AG10803 (cell line): ENCODE measurements around the gene BCR.

Source experiments
- DNase-seq: peaks from one replicate; pipeline ENCODE4 v3.0.0; 2010; ENCODE audit warnings: low read depth
- H3K4me3 ChIP-seq: 2 replicates; pipeline ENCODE4 v1.5.1; 2011; ENCODE audit warnings: mild to moderate bottlenecking, low read length, control low read depth
- CTCF ChIP-seq: conservative IDR thresholded peaks from 2 replicates; pipeline ENCODE4 v1.5.1; 2011; ENCODE audit warnings: mild to moderate bottlenecking, low read length, control low read depth, inconsistent platforms

The BCR gene

GRCh38 chr22:23245799-23246136 lies 65.5 kb downstream of the BCR start:
- no peak for TF ChIP-seq CTCF
- no peak overlapping the region for H3K4me3 ChIP-seq
- no peak for DNase-seq

GRCh38 chr22:23246982-23247766 lies 66.9 kb downstream of the BCR start:
- no peak for DNase-seq
- TF ChIP-seq CTCF, result no peak
- no peak overlapping the region for H3K4me3 ChIP-seq

- TF ChIP-seq CTCF, result no peak
- DNase-seq, result peak; percentile 29
- no peak overlapping the region for H3K4me3 ChIP-seq
Measured at GRCh38 chr22:23248583-23248982, 68.3 kb downstream of the BCR start.

- no peak for TF ChIP-seq CTCF
- no peak for DNase-seq
- no peak overlapping the region for H3K4me3 ChIP-seq
Measured at GRCh38 chr22:23250056-23250784, 69.9 kb downstream of the BCR start.

- DNase-seq, result no peak
- TF ChIP-seq CTCF, result no peak
Measured at GRCh38 chr22:23250785-23251363, 70.6 kb downstream of the BCR start.

GRCh38 chr22:23251445-23252093 lies 71.3 kb downstream of the BCR start:
- H3K4me3 ChIP-seq, result no peak overlapping the region
- TF ChIP-seq CTCF, result no peak
- DNase-seq, result peak; percentile 43

More at GRCh38 chr22:23250785-23251363, 70.6 kb downstream of the BCR start:
- H3K4me3 ChIP-seq, result no peak overlapping the region
